OCI-LY3 (cell line): Measurements from ENCODE around the gene CUX1.

Experiments used
- EZH2phosphoT487 ChIP-seq: fragments of 200-600 bp; shearing (Covaris generic); IDR thresholded peaks from 2 replicates; pipeline ENCODE4 v1.6.1; 2018; ENCODE audit warnings: antibody characterized with exemption, mixed run types, low read depth
- TF ChIP-seq, protein P1 (sequence below): fragments of 200-600, 300-600 bp; sonication (generic); IDR thresholded peaks from 2 replicates; pipeline ENCODE4 v1.5.1; 2014; ENCODE audit warnings: antibody characterized with exemption, low read length, low read depth

- TF ChIP-seq, protein P1, sequence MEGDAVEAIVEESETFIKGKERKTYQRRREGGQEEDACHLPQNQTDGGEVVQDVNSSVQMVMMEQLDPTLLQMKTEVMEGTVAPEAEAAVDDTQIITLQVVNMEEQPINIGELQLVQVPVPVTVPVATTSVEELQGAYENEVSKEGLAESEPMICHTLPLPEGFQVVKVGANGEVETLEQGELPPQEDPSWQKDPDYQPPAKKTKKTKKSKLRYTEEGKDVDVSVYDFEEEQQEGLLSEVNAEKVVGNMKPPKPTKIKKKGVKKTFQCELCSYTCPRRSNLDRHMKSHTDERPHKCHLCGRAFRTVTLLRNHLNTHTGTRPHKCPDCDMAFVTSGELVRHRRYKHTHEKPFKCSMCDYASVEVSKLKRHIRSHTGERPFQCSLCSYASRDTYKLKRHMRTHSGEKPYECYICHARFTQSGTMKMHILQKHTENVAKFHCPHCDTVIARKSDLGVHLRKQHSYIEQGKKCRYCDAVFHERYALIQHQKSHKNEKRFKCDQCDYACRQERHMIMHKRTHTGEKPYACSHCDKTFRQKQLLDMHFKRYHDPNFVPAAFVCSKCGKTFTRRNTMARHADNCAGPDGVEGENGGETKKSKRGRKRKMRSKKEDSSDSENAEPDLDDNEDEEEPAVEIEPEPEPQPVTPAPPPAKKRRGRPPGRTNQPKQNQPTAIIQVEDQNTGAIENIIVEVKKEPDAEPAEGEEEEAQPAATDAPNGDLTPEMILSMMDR, result no peak
- no peak for TF ChIP-seq EZH2phosphoT487
Observed at GRCh38 chr7:102167254-102167653, 349.8 kb downstream of the CUX1 start.
